ENCODE measurements around the gene LDHD. TPM values are rescaled to one million over a fixed set of nuclear protein-coding genes. Genes with fewer than 3 reads are reported as not detected.
"Not testable (repeated sequence)": the region's sequence is repeated elsewhere in the genome, so short reads cannot be mapped to it uniquely, and the experiment has no call there.

LDHD gene
- total and polyA plus RNA-seq, 5 experiments from 2014 or later = not detected

- Mint-ChIP-seq H3K27ac (no peak overlapping the region), H3K27me3 (peaks cover 4 to 15% (median 8%) of the 10 kb centered on the region in 5 donors), H3K4me1 (peaks cover 3 to 13% (median 12%) of the 10 kb centered on the region in 4 donors), H3K36me3 (peaks cover 0 to 6% (median 0%) of the 10 kb centered on the region in 3 donors), H3K4me3 (no peak overlapping the region), H3K9me3 (peaks cover 0 to 14% (median 4%) of the 10 kb centered on the region in 9 donors)
- ATAC-seq (no peak), DNase-seq (no peak)
- POLR2A ChIA-PET = no interaction called here
Measured at GRCh38 chr16:75130150-75130771, 13.7 kb upstream of the LDHD start.

- H3K4me1 Mint-ChIP-seq = peaks cover 3 to 13% (median 12%) of the 10 kb centered on the region in 4 donors
- peaks cover 4 to 15% (median 8%) of the 10 kb centered on the region in 5 donors for H3K27me3 Mint-ChIP-seq
- ATAC-seq, H3K36me3 Mint-ChIP-seq, POLR2A ChIA-PET, H3K27ac Mint-ChIP-seq, DNase-seq: not testable (repeated sequence)
- peaks cover 0 to 14% (median 4%) of the 10 kb centered on the region in 9 donors for H3K9me3 Mint-ChIP-seq
- H3K4me3 Mint-ChIP-seq = peak overlapping the region in 1 of 10 donors; percentile 43
Measured at GRCh38 chr16:75129421-75130149, 13.0 kb upstream of the LDHD start.

- peaks cover 0 to 6% (median 0%) of the 10 kb centered on the region in 3 donors for H3K36me3 Mint-ChIP-seq
- DNase-seq (no peak), ATAC-seq (no peak)
- H3K4me3 Mint-ChIP-seq = no peak overlapping the region
- H3K9me3 Mint-ChIP-seq = peaks cover 0 to 14% (median 4%) of the 10 kb centered on the region in 9 donors
- POLR2A ChIA-PET = no interaction called here
- H3K4me1 Mint-ChIP-seq = peaks cover 3 to 13% (median 12%) of the 10 kb centered on the region in 4 donors
- peaks cover 4 to 15% (median 8%) of the 10 kb centered on the region in 5 donors for H3K27me3 Mint-ChIP-seq
- H3K27ac Mint-ChIP-seq = no peak overlapping the region
Measured at GRCh38 chr16:75127713-75128415, 11.3 kb upstream of the LDHD start.

- Mint-ChIP-seq H3K9me3 (peaks cover 0 to 27% (median 9%) of the 10 kb centered on the region in 9 donors), H3K4me1 (no peaks in the 10 kb centered on the region), H3K36me3 (peaks cover 0 to 7% (median 3%) of the 10 kb centered on the region in 3 donors), H3K27ac (no peak overlapping the region), H3K27me3 (no peaks in the 10 kb centered on the region), H3K4me3 (no peak overlapping the region)
- DNase-seq (no peak), ATAC-seq (no peak)
- POLR2A ChIA-PET = no interaction called here
Measured at GRCh38 chr16:75122609-75123008, 6.0 kb upstream of the LDHD start.

GRCh38 chr16:75121949-75122568 lies 5.5 kb upstream of the LDHD start:
- H3K4me1 Mint-ChIP-seq = no peaks in the 10 kb centered on the region
- no peak for DNase-seq
- no peaks in the 10 kb centered on the region for H3K27me3 Mint-ChIP-seq
- H3K9me3 Mint-ChIP-seq = peaks cover 0 to 21% (median 9%) of the 10 kb centered on the region in 9 donors
- no peak overlapping the region for H3K4me3 Mint-ChIP-seq
- H3K27ac Mint-ChIP-seq = no peak overlapping the region
- H3K36me3 Mint-ChIP-seq = peaks cover 0 to 7% (median 0%) of the 10 kb centered on the region in 3 donors
- POLR2A ChIA-PET = no interaction called here
- ATAC-seq = no peak

- Mint-ChIP-seq H3K27me3 (peaks cover 0 to 3% (median 0%) of the 10 kb centered on the region in 5 donors), H3K36me3 (peaks cover 0 to 7% (median 0%) of the 10 kb centered on the region in 3 donors), H3K4me1 (peaks cover 0 to 1% (median 0%) of the 10 kb centered on the region in 4 donors), H3K4me3 (no peak overlapping the region), H3K27ac (no peak overlapping the region), H3K9me3 (peaks cover 0 to 18% (median 8%) of the 10 kb centered on the region in 9 donors)
- no peak for DNase-seq
- ATAC-seq = no peak
- POLR2A ChIA-PET = no interaction called here
Measured at GRCh38 chr16:75120253-75120652, 3.7 kb upstream of the LDHD start.

GRCh38 chr16:75118943-75119539 lies 2.5 kb upstream of the LDHD start:
- Mint-ChIP-seq H3K4me3 (no peak overlapping the region), H3K27me3 (peaks cover 0 to 3% (median 0%) of the 10 kb centered on the region in 5 donors), H3K9me3 (peaks cover 0 to 18% (median 7%) of the 10 kb centered on the region in 9 donors), H3K4me1 (peaks cover 0 to 1% (median 0%) of the 10 kb centered on the region in 4 donors), H3K27ac (no peak overlapping the region), H3K36me3 (peaks cover 0 to 7% (median 0%) of the 10 kb centered on the region in 3 donors)
- no peak for DNase-seq
- no peak for ATAC-seq
- POLR2A ChIA-PET = no interaction called here

- DNase-seq = no peak
- ATAC-seq = no peak
- Mint-ChIP-seq H3K27me3 (peaks cover 2 to 16% (median 5%) of the 10 kb centered on the region in 5 donors), H3K9me3 (peaks cover 0 to 10% (median 2%) of the 10 kb centered on the region in 9 donors), H3K36me3 (no peaks in the 10 kb centered on the region), H3K27ac (peak overlapping the region in 1 of 10 donors; percentile 22), H3K4me1 (peaks cover 0 to 4% (median under 1%) of the 10 kb centered on the region in 4 donors), H3K4me3 (no peak overlapping the region)
- POLR2A ChIA-PET = no interaction called here
Measured at GRCh38 chr16:75116911-75117245, 298 bp upstream of the LDHD start.

GRCh38 chr16:75114946-75115825 lies 1.4 kb downstream of the LDHD start:
- Mint-ChIP-seq H3K9me3 (no peaks in the 10 kb centered on the region), H3K4me3 (no peak overlapping the region), H3K27ac (no peak overlapping the region), H3K4me1 (peaks cover 5 to 15% (median 11%) of the 10 kb centered on the region in 4 donors), H3K27me3 (peaks cover 2 to 18% (median 12%) of the 10 kb centered on the region in 5 donors), H3K36me3 (no peaks in the 10 kb centered on the region)
- DNase-seq (no peak), ATAC-seq (no peak)
- POLR2A ChIA-PET = no interaction called here

GRCh38 chr16:75114179-75114945 lies 2.2 kb downstream of the LDHD start:
- peaks cover 8 to 23% (median 19%) of the 10 kb centered on the region in 4 donors for H3K4me1 Mint-ChIP-seq
- ATAC-seq (no peak), DNase-seq (no peak)
- POLR2A ChIA-PET = no interaction called here
- no peak overlapping the region for H3K27ac Mint-ChIP-seq
- H3K27me3 Mint-ChIP-seq = peaks cover 2 to 18% (median 12%) of the 10 kb centered on the region in 5 donors
- no peaks in the 10 kb centered on the region for H3K36me3 Mint-ChIP-seq
- no peaks in the 10 kb centered on the region for H3K9me3 Mint-ChIP-seq
- no peak overlapping the region for H3K4me3 Mint-ChIP-seq

GRCh38 chr16:75113541-75114121 lies 2.9 kb downstream of the LDHD start:
- Mint-ChIP-seq H3K27me3 (peaks cover 2 to 18% (median 12%) of the 10 kb centered on the region in 5 donors), H3K4me3 (no peak overlapping the region), H3K27ac (no peak overlapping the region), H3K36me3 (no peaks in the 10 kb centered on the region), H3K9me3 (no peaks in the 10 kb centered on the region), H3K4me1 (peaks cover 15 to 30% (median 26%) of the 10 kb centered on the region in 4 donors)
- DNase-seq = no peak
- POLR2A ChIA-PET = no interaction called here
- no peak for ATAC-seq

All from naive thymus-derived CD8-positive, alpha-beta T cell (primary cell).